ENCODE results near the gene SLIT3. TPM values are rescaled to one million over a fixed set of nuclear protein-coding genes. Genes with fewer than 3 reads are reported as not detected.

The SLIT3 gene
- total and polyA plus RNA-seq, 2 experiments from 2014 or later, result 0.59 to 0.71 TPM

GRCh38 chr5:168808051-168808616 is 492.8 kb downstream of the SLIT3 start:
- no peaks in the 10 kb centered on the region for H3K4me1 ChIP-seq (ENCODE audit: insufficient read depth)
- no peak overlapping the region for H3K27ac ChIP-seq (ENCODE audit: low read depth)
- H3K27me3 ChIP-seq (ENCODE audit: insufficient read depth), result no peaks in the 10 kb centered on the region
- TF ChIP-seq ZNF331 (CRISPR knock-in tag; IDR thresholded peaks at IDR 0.05; ENCODE audit: low read depth) (no peak), POLR2AphosphoS5 (IDR thresholded peaks at IDR 0.05; ENCODE audit: low read depth) (no peak)
- TF ChIP-seq, protein P1, sequence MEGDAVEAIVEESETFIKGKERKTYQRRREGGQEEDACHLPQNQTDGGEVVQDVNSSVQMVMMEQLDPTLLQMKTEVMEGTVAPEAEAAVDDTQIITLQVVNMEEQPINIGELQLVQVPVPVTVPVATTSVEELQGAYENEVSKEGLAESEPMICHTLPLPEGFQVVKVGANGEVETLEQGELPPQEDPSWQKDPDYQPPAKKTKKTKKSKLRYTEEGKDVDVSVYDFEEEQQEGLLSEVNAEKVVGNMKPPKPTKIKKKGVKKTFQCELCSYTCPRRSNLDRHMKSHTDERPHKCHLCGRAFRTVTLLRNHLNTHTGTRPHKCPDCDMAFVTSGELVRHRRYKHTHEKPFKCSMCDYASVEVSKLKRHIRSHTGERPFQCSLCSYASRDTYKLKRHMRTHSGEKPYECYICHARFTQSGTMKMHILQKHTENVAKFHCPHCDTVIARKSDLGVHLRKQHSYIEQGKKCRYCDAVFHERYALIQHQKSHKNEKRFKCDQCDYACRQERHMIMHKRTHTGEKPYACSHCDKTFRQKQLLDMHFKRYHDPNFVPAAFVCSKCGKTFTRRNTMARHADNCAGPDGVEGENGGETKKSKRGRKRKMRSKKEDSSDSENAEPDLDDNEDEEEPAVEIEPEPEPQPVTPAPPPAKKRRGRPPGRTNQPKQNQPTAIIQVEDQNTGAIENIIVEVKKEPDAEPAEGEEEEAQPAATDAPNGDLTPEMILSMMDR (conservative IDR thresholded peaks at IDR 0.05; ENCODE audit: low read depth in 2 of 2), result no peak
- DNase-seq (ENCODE audit: low spot score), result no peak
- Mint-ChIP-seq H3K27me3 (ENCODE audit: insufficient read depth, low read depth, poor library complexity) (peaks cover 2% of the 10 kb centered on the region), H3K27ac (no peak overlapping the region), H3K36me3 (ENCODE audit: low read depth) (no peaks in the 10 kb centered on the region), H3K4me1 (no peaks in the 10 kb centered on the region; the same call in 2 of the 3 replicates), H3K4me3 (no peak overlapping the region), H3K9me3 (no peaks in the 10 kb centered on the region)
- H3K4me3 ChIP-seq, result no peak overlapping the region
- H3K4me2 ChIP-seq, result no peak overlapping the region
- no peaks in the 10 kb centered on the region for H3K79me2 ChIP-seq (replicated peaks; ENCODE audit: insufficient read depth)
- no peak overlapping the region for H2AFZ ChIP-seq
- no peak for ATAC-seq
- H3K9me2 ChIP-seq (ENCODE audit: insufficient read depth), result no peaks in the 10 kb centered on the region
- H3F3A ChIP-seq (replicated peaks; ENCODE audit: low read depth), result no peaks in the 10 kb centered on the region
- H3K36me3 ChIP-seq (ENCODE audit: insufficient read depth), result no peaks in the 10 kb centered on the region
- no peaks in the 10 kb centered on the region; the same call in 1 of the 2 replicates for H4K20me1 ChIP-seq (replicated peaks; ENCODE audit: insufficient read depth)

DNA sequence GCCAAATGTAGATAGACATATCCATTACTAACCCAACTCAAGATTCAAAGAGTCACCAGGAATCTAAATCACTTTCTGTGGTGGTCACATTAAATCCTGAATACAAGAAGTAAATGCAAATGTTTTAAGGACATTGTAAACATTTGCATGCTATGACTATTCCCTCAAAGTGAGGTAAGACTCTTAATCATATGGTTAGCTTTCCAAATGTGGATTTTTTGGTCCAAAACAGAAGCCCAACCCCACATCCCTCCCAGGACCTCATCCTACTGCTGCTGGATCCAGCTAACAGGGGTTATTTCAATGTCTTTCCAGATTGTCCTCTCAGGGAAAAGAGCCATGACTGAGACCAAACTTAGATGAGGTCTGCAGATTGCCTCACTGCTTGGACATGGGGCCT is 493.7 kb downstream of the SLIT3 start:
- DNase-seq (ENCODE audit: low spot score) (no peak), ATAC-seq (no peak)
- Histone ChIP-seq H3K79me2 (replicated peaks; ENCODE audit: insufficient read depth) (no peaks in the 10 kb centered on the region), H3K4me1 (ENCODE audit: insufficient read depth) (no peaks in the 10 kb centered on the region), H3K9me2 (ENCODE audit: insufficient read depth) (no peaks in the 10 kb centered on the region), H2AFZ (no peak overlapping the region), H3K4me3 (no peak overlapping the region), H3F3A (replicated peaks; ENCODE audit: low read depth) (no peaks in the 10 kb centered on the region), H3K4me2 (no peak overlapping the region), H3K27ac (ENCODE audit: low read depth) (no peak overlapping the region), H3K36me3 (ENCODE audit: insufficient read depth) (no peaks in the 10 kb centered on the region), H3K27me3 (ENCODE audit: insufficient read depth) (no peaks in the 10 kb centered on the region), H4K20me1 (replicated peaks; ENCODE audit: insufficient read depth) (no peaks in the 10 kb centered on the region; the same call in 1 of the 2 replicates)
- no peak overlapping the region for H3K4me3 Mint-ChIP-seq
- H3K27me3 Mint-ChIP-seq (ENCODE audit: insufficient read depth, low read depth, poor library complexity), result peaks cover 2% of the 10 kb centered on the region
- H3K27ac Mint-ChIP-seq, result no peak overlapping the region
- H3K4me1 Mint-ChIP-seq, result no peaks in the 10 kb centered on the region; the same call in 2 of the 3 replicates
- no peaks in the 10 kb centered on the region for H3K36me3 Mint-ChIP-seq (ENCODE audit: low read depth)
- no peaks in the 10 kb centered on the region for H3K9me3 Mint-ChIP-seq
- TF ChIP-seq EZH2 (IDR thresholded peaks at IDR 0.05; ENCODE audit: low read depth, unreplicated experiment) (no peak), REST (IDR thresholded peaks at IDR 0.05; ENCODE audit: unreplicated experiment) (no peak), EZH2phosphoT487 (IDR thresholded peaks at IDR 0.05; ENCODE audit: unreplicated experiment) (no peak), ETS1 (IDR thresholded peaks at IDR 0.05) (no peak), ZNF114 (CRISPR knock-in tag; IDR thresholded peaks at IDR 0.05) (no peak), NANOG (IDR thresholded peaks at IDR 0.05; ENCODE audit: borderline replicate concordance) (no peak)
- TF ChIP-seq, protein P1 (conservative IDR thresholded peaks at IDR 0.05; ENCODE audit: low read depth in 2 of 2), result no peak

All from GM23338 (cell line).